ES-I3 (cell line): ENCODE results near the gene SDF4.

Source experiments
- H3K36me3 ChIP-seq: 2 replicates; pipeline ENCODE4 v1.6.1; 2013; ENCODE audit warnings: mild to moderate bottlenecking, low read length, control low read depth, moderate library complexity; ENCODE audit not compliant: insufficient read depth
- H3K4me1 ChIP-seq: 2 replicates; pipeline ENCODE4 v1.6.1; 2013; ENCODE audit warnings: mild to moderate bottlenecking, control low read depth, low read length; ENCODE audit not compliant: insufficient read depth
- H3K9ac ChIP-seq: 2 replicates; pipeline ENCODE4 v1.6.1; 2013; ENCODE audit warnings: low read depth, mild to moderate bottlenecking, low read length, moderate library complexity
- H3K9me3 ChIP-seq: 2 replicates; pipeline ENCODE4 v1.6.1; 2013; ENCODE audit warnings: mild to moderate bottlenecking, low read length, moderate library complexity; ENCODE audit not compliant: control insufficient read depth, insufficient read depth

SDF4 gene

DNA sequence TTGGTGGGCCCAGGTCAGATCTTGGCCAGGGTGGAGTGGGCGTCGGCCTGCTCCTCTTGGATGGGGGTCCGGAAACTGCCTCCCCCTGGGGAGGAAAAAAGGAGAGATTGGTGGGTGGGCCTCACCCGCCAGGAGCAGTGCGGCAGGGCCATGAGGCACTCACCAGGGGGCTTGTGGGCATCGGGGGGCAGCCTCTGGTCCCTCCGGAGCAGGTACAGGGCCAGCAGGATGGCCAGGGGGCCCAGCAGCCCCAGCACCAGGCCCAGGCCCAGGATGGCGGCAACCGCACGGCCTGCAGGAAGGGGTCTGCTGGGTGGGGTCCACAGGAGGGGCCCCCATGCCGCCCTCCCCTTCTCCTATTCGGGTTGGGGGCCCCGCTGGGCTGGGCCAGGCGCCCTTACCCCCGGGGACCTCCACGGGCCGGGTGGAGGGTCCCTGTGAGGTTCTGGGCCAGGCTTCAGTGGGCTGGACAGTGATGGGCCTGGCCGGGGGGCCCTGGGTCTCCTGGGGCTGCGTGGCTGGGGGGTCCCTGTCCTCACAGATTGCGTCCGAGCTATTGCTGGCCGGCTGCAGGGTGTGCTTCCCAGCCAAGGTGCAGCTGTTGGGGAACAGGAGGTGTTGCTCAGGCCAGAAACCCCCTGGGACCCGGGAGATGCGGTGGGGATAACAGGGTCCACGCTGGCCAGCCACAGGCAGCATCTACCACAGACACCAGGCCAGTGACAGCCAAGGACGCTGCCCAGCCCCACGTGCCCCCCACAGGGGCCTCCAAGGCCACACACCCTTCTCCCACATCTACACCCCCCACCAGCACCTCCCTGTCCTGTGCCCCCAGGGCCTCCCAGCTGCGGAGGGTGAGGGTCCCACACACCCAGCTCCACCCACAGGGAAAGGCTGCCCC, 20.0 kb downstream of the SDF4 start:
- no peaks in the 10 kb centered on the region for H3K36me3 ChIP-seq
- H3K9me3 ChIP-seq: no peaks in the 10 kb centered on the region
- no peak overlapping the region for H3K9ac ChIP-seq
- H3K4me1 ChIP-seq: peaks cover 5% of the 10 kb centered on the region; the same call in 1 of the 2 replicates

DNA sequence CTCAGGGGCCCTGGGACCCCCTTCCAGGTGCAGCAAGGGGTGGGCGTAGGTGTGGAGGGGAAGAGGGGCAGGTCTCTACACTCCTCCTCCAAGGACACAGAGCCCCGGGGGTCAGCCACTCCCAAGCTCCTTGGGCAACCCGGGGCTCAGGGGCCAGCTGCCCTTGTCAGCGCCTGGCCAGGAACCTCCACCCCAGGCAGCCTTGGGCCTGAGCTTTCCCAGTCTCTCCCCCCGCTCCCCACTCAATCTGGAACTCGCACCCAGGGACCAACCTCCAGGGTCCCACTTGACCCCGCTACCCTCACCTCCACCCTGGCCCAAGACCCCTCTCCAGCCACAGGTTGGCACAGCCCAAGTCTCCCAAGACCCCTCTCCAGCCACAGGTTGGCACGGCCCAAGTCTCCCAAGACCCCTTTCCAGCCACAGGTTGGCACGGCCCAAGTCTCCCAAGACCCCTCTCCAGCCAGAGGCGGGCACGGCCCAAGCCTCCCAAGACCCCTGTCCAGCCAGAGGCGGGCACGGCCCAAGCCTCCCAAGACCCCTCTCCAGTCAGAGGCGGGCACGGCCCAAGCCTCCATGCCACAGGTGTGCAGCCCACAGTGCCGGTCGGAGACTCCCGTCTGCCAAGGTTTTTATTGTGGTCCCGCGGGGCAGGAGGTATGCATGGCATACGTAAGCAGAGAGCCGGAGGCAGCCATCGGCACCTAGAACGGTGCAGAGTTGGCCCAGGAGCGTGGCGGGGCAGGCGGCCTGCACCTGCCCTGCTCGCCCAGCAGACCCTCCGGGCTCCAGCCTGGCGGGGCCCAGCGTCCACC, 20.9 kb downstream of the SDF4 start:
- Histone ChIP-seq H3K9ac (no peak overlapping the region), H3K4me1 (peaks cover 7% of the 10 kb centered on the region; the same call in 1 of the 2 replicates), H3K9me3 (no peaks in the 10 kb centered on the region), H3K36me3 (no peaks in the 10 kb centered on the region)

DNA sequence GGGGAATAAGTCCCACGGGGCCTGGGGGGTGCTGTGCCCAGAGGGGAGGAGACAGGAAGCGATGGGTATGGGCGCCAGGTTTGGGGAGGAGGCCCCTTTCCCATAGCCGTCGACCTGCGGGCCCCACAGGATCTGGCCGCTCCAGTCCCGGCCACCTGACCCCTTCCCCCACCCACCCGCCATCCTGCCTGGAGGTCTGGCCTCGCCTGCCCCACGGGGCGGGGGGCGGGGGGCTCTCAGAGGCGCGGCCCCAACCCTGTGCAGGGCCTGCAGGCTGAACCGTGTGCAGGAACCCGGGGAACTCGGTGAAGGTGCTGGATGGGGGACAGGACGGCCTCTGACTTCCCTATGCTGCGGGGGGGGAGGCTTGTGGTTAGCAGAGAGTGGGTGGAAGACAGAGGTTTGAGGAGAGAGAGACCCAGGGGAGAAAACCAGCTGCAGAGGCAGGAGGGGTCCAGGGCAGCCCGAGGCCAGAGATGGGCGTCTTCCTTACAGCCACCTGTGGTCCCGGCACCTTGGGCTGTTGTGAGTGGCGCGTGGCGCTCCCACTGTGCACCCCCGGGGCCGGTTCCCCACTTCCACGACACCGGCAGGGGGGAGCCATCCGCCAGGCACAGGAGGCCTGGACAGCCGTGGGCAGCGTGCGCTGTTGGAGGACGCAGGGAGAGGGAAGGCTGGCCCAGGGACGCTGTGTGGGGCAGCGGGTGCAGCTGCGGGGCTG, 22.9 kb downstream of the SDF4 start:
- Histone ChIP-seq H3K36me3 (no peaks in the 10 kb centered on the region), H3K9me3 (no peaks in the 10 kb centered on the region), H3K4me1 (peaks cover 7% of the 10 kb centered on the region; the same call in 1 of the 2 replicates), H3K9ac (no peak overlapping the region)

DNA sequence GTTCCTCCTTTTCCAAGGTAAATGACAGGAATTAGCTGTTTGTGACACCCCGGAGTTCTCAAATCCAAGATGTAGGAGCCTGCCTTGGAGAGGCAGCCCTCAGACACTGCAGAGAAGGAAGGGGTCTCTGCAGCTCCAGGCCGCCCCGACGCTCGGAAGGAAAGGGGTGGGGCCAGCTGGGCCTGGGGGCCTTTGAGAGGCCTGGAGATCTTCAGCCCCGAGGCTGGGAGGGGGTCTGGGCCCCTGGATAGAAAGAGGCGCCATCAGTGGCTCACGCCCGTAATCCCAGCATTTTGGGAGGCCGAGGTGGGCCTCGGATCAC, 24.3 kb downstream of the SDF4 start:
- Histone ChIP-seq H3K4me1 (peaks cover 7% of the 10 kb centered on the region; the same call in 1 of the 2 replicates), H3K9me3 (no peaks in the 10 kb centered on the region), H3K9ac (no peak overlapping the region)

DNA sequence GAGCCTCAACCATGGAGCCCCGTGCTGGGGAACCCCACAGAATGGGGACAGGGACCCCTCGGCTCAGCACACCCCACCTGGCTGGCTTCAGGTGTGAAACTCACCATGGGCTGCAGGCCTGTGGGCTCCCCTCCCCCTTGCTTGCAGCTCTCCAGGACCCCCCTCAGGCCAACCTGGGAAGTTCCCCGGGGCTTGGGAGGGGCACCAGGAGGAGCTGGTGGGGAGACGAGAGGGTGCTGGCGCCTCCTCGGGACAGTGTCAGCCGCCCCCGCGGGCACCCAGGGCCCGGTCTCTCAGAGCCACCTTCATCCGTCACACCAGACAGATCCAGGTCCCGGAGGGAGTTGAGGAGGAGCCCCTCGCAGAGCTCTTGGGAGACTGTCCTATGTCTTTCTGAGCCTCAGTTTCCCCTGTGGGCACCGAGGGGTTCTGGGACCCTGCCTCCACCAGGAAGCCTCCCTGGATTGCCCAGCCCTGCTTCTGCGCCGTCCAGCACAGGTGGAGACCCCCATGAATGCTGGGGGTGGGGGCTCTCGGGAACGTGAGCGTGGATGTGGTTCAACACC, 24.8 kb downstream of the SDF4 start:
- H3K36me3 ChIP-seq: no peaks in the 10 kb centered on the region
- H3K9me3 ChIP-seq: no peaks in the 10 kb centered on the region
- peaks cover 7% of the 10 kb centered on the region; the same call in 1 of the 2 replicates for H3K4me1 ChIP-seq
- peak overlapping the region; percentile 32; the same call in 1 of the 2 replicates for H3K9ac ChIP-seq

More for the DNA sequence above, 24.3 kb downstream of the SDF4 start:
- no peaks in the 10 kb centered on the region for H3K36me3 ChIP-seq

DNA sequence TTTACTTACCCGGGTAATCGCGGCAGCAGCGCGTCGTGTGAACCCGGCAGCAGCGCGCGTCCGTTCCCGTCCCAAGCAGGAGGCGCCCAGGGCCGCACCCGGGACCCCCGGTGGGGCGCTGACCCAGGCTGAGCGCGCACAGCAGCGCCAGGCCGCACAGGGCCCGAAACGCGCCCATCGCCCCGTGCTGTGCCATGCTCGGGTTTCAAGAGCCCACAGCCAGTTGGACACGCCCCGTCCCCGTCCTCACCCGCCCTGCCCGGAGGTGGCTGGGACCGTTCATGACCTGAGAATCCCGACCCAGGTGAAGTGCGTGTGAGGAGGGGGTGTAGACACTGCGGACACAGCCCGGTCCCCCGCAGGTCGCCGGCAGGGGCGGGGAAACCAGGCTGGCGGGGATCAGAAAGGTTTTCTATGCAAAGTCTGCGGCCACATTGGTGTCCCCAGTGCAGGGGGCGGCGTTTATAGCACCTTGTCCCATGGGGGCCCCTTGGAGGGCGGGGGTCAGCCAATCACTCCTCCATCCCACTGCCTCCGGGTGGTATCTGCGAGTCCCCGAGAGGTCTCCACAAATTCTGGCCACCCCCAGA, 25.3 kb downstream of the SDF4 start, which contains the start of gene TNFRSF18:
TSS of gene TNFRSF18 (minus strand) at position 217 of the 590 bp plus-strand sequence. CDS start at position 196, 21 bp downstream.
- Histone ChIP-seq H3K36me3 (no peaks in the 10 kb centered on the region), H3K4me1 (peaks cover 7% of the 10 kb centered on the region; the same call in 1 of the 2 replicates), H3K9me3 (no peaks in the 10 kb centered on the region), H3K9ac (peak within 1 kb of the TSS; percentile 32)

DNA sequence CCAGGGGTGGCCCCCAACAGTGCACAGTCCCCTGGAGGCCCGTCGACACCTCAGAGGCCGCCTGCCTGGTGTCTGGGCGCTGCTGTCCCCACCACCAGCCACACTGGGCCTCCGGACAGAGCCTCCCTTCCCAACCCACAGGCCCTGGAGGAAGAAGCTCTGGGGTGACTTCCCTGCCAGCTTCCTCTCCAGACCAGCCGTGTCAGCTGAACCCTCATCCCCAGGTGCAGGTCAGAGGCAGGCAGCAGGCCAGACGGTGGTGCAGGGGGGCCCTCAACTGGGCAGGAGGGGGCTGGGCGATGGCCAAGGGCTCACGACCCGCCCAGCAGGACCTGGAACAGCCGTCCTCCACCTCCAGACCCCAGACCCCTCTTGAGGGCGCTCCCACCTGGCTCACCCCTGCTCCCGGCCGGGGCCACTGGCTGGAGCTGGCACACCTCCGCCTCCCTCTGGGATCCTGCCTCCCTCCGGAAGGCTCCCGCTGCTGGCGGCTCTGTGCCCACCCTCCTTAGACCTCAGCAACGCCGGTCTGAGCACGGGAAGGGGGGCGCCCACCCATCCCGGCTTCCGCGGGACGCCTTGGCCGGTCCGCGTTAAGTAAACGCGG, 25.9 kb downstream of the SDF4 start:
- Histone ChIP-seq H3K9me3 (no peaks in the 10 kb centered on the region), H3K4me1 (peaks cover 7% of the 10 kb centered on the region; the same call in 1 of the 2 replicates), H3K9ac (peak overlapping the region; percentile 32; the same call in 1 of the 2 replicates), H3K36me3 (no peaks in the 10 kb centered on the region)

DNA sequence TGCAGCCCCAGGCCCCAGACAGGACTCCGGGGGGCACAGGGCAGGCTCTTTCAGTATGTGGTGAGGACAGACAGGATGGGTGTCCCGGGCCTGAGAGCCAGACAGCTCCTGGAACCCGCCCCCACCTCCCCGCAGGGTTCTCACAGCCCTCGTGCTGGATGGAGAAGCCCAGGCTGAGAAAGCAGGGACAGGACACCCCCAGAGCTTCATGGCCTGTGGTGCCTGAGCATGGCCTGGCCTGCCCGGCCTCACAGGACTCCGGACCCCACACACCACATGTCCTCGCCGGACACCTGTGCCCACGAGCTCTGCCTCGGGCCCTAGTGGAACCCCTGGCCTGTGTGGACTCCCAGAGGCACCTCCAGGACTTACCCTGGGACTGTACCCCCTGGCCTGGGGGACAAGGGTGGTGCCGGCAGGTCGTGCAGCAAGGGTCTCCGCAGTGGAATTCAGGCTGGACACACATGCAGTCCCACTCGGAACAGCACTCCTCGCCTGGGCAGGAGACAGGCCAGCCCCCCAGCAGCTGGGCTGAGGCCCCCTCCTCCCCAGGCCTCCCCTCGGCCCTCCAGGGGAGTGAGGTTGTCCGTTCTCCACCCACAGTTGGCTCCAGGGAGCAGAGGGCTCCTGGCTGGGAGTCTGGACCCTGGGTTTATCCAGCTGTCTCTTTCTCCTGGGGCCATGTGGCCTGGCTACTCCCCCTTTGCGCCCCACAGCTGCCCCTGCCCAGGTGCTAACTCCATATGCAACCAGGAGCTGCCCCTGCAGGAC, 26.6 kb downstream of the SDF4 start:
- peaks cover 7% of the 10 kb centered on the region; the same call in 1 of the 2 replicates for H3K4me1 ChIP-seq
- H3K9ac ChIP-seq: no peak overlapping the region
- no peaks in the 10 kb centered on the region for H3K9me3 ChIP-seq
- H3K36me3 ChIP-seq: no peaks in the 10 kb centered on the region

DNA sequence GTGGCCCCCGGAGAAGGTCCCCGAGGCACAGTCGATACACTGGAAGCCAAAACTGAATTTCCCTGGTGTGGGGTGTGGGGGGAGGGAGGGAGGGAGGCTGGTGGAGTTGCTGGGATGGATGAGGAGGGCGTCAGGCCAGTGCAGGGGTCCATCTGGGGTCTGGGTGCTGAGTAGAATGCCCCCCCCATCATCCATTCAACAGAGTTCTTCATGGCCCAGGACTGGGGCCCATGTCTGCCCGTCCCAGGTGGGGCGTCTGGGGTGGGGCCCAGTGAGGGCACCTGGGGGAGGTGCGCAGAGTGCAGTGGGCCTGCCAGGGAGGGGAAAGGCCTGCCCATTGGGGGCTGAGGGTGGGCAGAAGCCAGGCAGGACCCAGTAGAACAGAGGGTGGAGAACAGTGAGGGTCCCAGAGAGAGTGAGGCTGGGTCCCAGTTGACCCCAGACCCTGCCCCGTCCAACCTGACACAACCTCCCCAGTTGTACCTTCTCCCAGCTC, 27.3 kb downstream of the SDF4 start:
- H3K9me3 ChIP-seq: no peaks in the 10 kb centered on the region
- H3K36me3 ChIP-seq: no peaks in the 10 kb centered on the region
- no peak overlapping the region for H3K9ac ChIP-seq
- H3K4me1 ChIP-seq: peaks cover 7% of the 10 kb centered on the region; the same call in 1 of the 2 replicates

DNA sequence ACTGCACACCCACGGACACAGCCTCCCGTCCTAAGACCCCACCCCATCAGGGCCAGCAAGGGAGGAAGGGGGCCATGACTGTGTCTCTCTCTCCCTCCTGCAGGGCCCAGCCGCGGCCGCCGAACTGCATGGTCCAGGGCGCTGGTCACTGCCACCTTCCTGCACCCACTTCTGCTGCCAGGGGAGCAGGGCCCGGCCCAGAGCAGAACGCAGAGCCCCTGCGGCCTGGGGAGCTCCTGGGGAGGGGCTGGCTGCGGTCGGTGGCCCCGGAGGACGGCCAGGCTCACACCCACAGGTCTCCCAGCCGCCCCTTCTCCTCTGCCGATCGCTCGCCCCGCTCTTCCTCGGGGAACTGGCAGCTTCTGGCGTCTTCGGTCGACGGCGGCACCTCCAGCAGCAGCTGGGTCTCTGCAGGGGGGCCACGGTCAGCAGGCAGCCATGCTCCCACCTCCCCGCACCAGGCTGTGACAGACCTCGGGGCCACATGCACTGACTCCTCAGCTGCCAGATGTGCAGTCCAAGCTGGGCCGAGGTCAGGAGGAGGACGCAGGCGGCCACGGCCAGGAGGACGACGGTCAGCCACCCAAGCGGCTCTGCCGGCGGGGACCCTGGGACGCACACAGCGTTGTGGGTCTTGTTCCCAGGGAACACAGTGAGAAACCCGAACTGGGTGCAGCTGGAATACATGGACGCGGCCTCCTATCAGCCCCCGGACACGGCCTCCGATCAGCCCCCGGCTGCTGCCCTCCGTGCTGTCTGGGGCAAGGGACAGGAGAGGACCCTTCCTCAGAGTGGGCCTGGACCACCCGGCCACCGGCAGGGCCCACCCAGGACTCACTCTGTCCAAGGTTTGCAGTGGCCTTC, 28.0 kb downstream of the SDF4 start:
- Histone ChIP-seq H3K9ac (no peak overlapping the region), H3K9me3 (no peaks in the 10 kb centered on the region), H3K4me1 (peaks cover 7% of the 10 kb centered on the region; the same call in 1 of the 2 replicates), H3K36me3 (no peaks in the 10 kb centered on the region)

DNA sequence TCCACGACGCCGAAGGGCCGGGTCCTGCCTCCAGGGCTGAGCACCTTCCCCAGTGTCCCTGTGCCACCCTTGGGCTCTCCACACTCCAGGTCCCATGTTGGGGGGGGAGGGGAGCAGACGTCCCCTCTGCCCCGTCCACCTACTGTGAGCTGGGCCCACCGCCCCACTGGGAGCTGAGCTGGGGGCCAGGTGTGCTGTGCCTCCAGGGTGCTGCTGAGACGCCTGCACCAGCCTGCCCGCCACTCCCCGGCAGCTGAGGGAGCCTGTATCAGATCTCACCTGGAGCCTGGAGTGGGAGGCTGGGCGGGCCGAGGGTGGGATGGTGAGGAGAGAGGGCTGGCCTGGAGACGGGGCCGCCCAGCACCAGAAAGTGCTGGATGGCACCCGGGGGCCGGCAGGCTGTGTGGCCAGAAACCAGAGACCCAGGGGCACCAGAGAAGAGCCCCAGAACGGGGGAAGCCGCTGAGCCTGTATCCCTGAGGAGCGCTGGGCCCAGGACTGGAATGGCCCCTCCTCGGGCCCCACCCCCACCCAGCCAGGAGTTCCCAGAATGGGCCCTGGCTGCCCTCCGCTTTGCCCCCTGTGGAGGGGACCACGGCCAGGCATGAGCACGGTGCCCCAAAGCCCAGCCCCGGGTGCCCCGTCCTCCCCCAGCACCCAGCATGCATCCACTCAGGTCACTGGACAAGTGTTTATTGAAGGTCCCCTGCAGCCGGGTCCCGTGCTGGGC, 28.8 kb downstream of the SDF4 start:
- Histone ChIP-seq H3K36me3 (no peaks in the 10 kb centered on the region), H3K9ac (no peak overlapping the region), H3K4me1 (peaks cover 4% of the 10 kb centered on the region; the same call in 1 of the 2 replicates), H3K9me3 (no peaks in the 10 kb centered on the region)
